SU-DHL-6 (cell line): ENCODE results near the gene TMEM115.

Experiments
- H2AFZ ChIP-seq: fragments of 200-600 bp; sonication (generic); 2 replicates; pipeline ENCODE4 v1.6.1; 2014; ENCODE audit warnings: low read depth, mild to moderate bottlenecking, moderate library complexity, mixed read lengths, antibody characterized with exemption, low read length; ENCODE audit not compliant: severe bottlenecking
- H3F3A ChIP-seq: fragments of 200-600 bp; shearing (Covaris generic); 2 replicates; pipeline ENCODE4 v1.6.0; 2016; ENCODE audit warnings: antibody characterized with exemption, mild to moderate bottlenecking; ENCODE audit not compliant: insufficient read depth
- H3K27ac ChIP-seq: fragments of 200-600 bp; sonication (generic); 2 replicates; pipeline ENCODE4 v1.5.1; 2016; ENCODE audit warnings: low read depth, mild to moderate bottlenecking, low read length, moderate library complexity, mixed read lengths
- H3K27me3 ChIP-seq: fragments of 200-600 bp; sonication (generic), shearing (Covaris generic); 2 replicates; pipeline ENCODE4 v1.6.0; 2014; ENCODE audit warnings: mild to moderate bottlenecking, low read length
- H3K36me3 ChIP-seq: fragments of 200-600 bp; sonication (generic); 2 replicates; pipeline ENCODE4 v1.6.1; 2014; ENCODE audit warnings: mild to moderate bottlenecking, low read length, mixed read lengths
- H3K4me2 ChIP-seq: fragments of 300-600, 200-600 bp; shearing (Covaris generic), sonication (generic); 2 replicates; pipeline ENCODE4 v1.6.0; 2014; ENCODE audit warnings: low read length, low read depth, mild to moderate bottlenecking; ENCODE audit not compliant: poor library complexity, severe bottlenecking
- H3K4me3 ChIP-seq: fragments of 200-600 bp; sonication (generic); 2 replicates; pipeline ENCODE4 v1.5.1; 2014; ENCODE audit warnings: antibody characterized with exemption, low read length, mild to moderate bottlenecking, mixed read lengths; ENCODE audit not compliant: insufficient read depth, poor library complexity, severe bottlenecking
- H3K79me2 ChIP-seq: fragments of 200-600 bp; sonication (generic); 2 replicates; pipeline ENCODE4 v1.6.1; 2014; ENCODE audit warnings: mild to moderate bottlenecking, low read length, moderate library complexity; ENCODE audit not compliant: insufficient read depth
- H3K9ac ChIP-seq: fragments of 200-600 bp; sonication (generic); 2 replicates; pipeline ENCODE4 v1.7.0; 2014; ENCODE audit warnings: mild to moderate bottlenecking, low read length
- H3K9me2 ChIP-seq: fragments of 200-600 bp; sonication (generic); replicated peaks from 2 replicates; pipeline ENCODE4 v1.6.1; 2014; ENCODE audit warnings: low read length; ENCODE audit not compliant: insufficient read depth
- H3K9me3 ChIP-seq: fragments of 200-600 bp; sonication (generic); 2 replicates; pipeline ENCODE4 v1.6.1; 2014; ENCODE audit warnings: low read length, mixed read lengths; ENCODE audit not compliant: insufficient read depth
- H4K20me1 ChIP-seq: fragments of 200-600 bp; sonication (generic); 2 replicates; pipeline ENCODE4 v1.6.1; 2014; ENCODE audit warnings: low read depth, mild to moderate bottlenecking, antibody characterized with exemption, low read length, moderate library complexity, mixed read lengths
- EZH2phosphoT487 ChIP-seq: fragments of 200-600 bp; sonication (generic), shearing (Covaris generic); conservative IDR thresholded peaks from 2 replicates; pipeline ENCODE4 v1.6.1; 2018; ENCODE audit warnings: mild to moderate bottlenecking, antibody characterized with exemption, low read length, moderate library complexity, mixed read lengths
- TF ChIP-seq, protein P1 (sequence below): fragments of 200-600 bp; sonication (generic); IDR thresholded peaks from one replicate; pipeline ENCODE4 v1.5.1; 2017; ENCODE audit warnings: antibody characterized with exemption, mild to moderate bottlenecking, low read length, moderate library complexity; ENCODE audit not compliant: insufficient read depth, poor library complexity, severe bottlenecking

TMEM115 gene

DNA sequence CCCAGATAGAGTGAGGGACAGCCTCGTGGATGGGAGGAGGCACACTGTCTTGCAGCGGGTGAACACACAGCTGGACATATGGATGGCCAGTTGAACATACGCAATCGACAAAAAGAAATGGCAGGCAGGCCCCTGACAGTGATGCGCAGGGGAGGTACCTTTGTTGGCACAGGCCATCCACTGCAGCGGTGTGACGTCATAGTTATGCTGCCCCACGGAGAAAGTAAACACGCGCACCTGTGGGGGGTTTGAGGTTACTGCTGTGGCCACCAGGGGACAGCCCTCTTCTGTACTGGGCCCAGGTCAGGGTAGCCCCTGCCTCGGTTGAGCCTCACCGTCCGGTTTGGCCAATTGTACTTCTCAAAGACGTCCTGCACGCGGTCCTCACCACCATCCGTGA lies 19.4 kb upstream of the TMEM115 start:
- TF ChIP-seq EZH2phosphoT487, result no peak
- TF ChIP-seq, protein P1, sequence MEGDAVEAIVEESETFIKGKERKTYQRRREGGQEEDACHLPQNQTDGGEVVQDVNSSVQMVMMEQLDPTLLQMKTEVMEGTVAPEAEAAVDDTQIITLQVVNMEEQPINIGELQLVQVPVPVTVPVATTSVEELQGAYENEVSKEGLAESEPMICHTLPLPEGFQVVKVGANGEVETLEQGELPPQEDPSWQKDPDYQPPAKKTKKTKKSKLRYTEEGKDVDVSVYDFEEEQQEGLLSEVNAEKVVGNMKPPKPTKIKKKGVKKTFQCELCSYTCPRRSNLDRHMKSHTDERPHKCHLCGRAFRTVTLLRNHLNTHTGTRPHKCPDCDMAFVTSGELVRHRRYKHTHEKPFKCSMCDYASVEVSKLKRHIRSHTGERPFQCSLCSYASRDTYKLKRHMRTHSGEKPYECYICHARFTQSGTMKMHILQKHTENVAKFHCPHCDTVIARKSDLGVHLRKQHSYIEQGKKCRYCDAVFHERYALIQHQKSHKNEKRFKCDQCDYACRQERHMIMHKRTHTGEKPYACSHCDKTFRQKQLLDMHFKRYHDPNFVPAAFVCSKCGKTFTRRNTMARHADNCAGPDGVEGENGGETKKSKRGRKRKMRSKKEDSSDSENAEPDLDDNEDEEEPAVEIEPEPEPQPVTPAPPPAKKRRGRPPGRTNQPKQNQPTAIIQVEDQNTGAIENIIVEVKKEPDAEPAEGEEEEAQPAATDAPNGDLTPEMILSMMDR, result no peak
- no peak overlapping the region for H3K9ac ChIP-seq
- no peaks in the 10 kb centered on the region for H3K27me3 ChIP-seq
- H3K79me2 ChIP-seq, result no peaks in the 10 kb centered on the region
- no peaks in the 10 kb centered on the region for H3K36me3 ChIP-seq
- H2AFZ ChIP-seq, result no peak overlapping the region
- no peaks in the 10 kb centered on the region for H3K9me3 ChIP-seq
- H3K9me2 ChIP-seq, result no peaks in the 10 kb centered on the region
- H3F3A ChIP-seq, result no peaks in the 10 kb centered on the region
- H3K4me3 ChIP-seq, result no peak overlapping the region
- no peak overlapping the region for H3K27ac ChIP-seq
- no peaks in the 10 kb centered on the region for H4K20me1 ChIP-seq
- H3K4me2 ChIP-seq, result no peak overlapping the region

DNA sequence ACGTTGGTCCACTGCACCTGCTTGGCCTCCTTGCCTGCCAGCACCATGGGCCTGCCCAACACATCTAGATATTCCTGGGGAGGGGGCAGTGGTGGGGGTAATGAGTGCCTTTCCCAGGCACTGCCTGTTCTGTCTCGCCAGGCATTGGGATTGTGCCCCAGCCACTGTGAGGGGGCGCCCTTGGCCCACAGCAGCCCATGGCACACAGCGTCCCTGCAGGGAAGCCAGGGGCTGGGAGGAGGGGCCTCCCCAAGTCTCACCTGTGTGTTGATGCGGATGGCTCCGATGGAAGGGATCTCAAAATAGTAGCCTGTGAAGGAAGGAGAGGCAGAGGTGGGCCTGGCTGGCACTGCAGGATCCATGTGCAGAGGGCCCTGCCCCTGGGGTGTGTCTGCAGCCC lies 18.7 kb upstream of the TMEM115 start:
- TF ChIP-seq, protein P1, result no peak
- TF ChIP-seq EZH2phosphoT487, result no peak

DNA sequence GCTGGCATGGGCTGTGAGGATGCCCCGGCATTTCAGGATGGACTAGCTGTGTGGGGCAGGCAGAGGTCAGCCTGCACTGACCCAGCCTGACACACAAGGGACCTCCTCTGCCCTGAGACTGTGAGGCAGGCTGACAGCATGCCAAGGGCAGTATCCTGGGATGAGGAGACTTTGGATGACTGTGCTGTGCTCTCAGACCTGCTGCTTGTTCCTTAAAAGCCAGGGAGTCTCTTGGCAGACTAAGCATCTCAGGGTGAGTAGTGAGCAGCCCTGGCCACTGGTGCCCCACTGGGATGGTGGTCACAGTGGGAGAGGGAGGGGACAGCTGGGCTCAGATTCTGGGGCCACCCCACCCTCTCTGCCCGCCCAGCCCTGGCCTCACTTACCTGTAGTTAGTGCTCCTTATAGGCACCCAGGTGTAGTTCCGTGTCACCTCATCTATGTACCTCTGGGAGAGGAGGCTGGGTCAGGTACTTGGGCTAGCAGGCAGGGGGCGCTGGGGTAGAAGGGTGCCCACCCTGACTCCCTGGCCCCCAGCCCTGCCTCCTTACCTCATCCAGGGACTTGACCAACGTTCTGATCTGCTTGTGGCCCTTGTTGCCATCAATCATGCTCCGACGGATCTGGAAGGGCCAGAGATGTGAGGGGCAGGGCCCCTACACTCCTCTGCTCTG lies 16.1 kb upstream of the TMEM115 start:
- Histone ChIP-seq H3K79me2 (no peaks in the 10 kb centered on the region), H3F3A (no peaks in the 10 kb centered on the region), H3K27ac (no peak overlapping the region), H3K9me2 (no peaks in the 10 kb centered on the region), H2AFZ (no peak overlapping the region), H3K4me2 (no peak overlapping the region), H3K27me3 (no peaks in the 10 kb centered on the region), H3K4me3 (no peak overlapping the region), H3K36me3 (no peaks in the 10 kb centered on the region), H3K9ac (no peak overlapping the region), H4K20me1 (no peaks in the 10 kb centered on the region), H3K9me3 (no peaks in the 10 kb centered on the region)
- TF ChIP-seq EZH2phosphoT487, result no peak
- TF ChIP-seq, protein P1, result no peak

More for the DNA sequence above, 18.7 kb upstream of the TMEM115 start:
- Histone ChIP-seq H4K20me1 (no peaks in the 10 kb centered on the region), H2AFZ (no peak overlapping the region), H3K36me3 (no peaks in the 10 kb centered on the region), H3K9me3 (no peaks in the 10 kb centered on the region), H3K9ac (no peak overlapping the region), H3K27ac (no peak overlapping the region), H3K4me3 (no peak overlapping the region), H3K9me2 (no peaks in the 10 kb centered on the region), H3K27me3 (no peaks in the 10 kb centered on the region), H3K4me2 (no peak overlapping the region), H3F3A (no peaks in the 10 kb centered on the region), H3K79me2 (no peaks in the 10 kb centered on the region)
